C4-2B (cell line): Measurements from ENCODE around the gene TBC1D12.

ENCODE experiments used
- CTCF ChIP-seq: fragments of 450-650 bp; conservative IDR thresholded peaks from 2 replicates; pipeline ENCODE4 v1.5.1; 2017; ENCODE audit warnings: mild to moderate bottlenecking
- ZFX ChIP-seq: fragments of 450-650 bp; IDR thresholded peaks from 2 replicates; pipeline ENCODE4 v1.6.1; 2017

- TF ChIP-seq CTCF = no peak
- no peak for TF ChIP-seq ZFX
Measured at GRCh38 chr10:94424714-94425337, 22.5 kb downstream of the TBC1D12 start.
